HEK293 (cell line): ENCODE measurements around the gene HBA2.
A peak's percentile ranks its signal among the peaks of the same experiment; 100 is the strongest.

Source experiments
- CTCF ChIA-PET: fragments of 350-600 bp; formaldehyde crosslinking; extraction: SDS; loops from one replicate; lab custom pipeline; 2021; ENCODE audit warnings: antibody characterized with exemption; lab: Yijun Ruan, JAX
- POLR2A ChIA-PET: fragments of 300-600 bp; formaldehyde crosslinking; extraction: SDS; loops from one replicate; lab custom pipeline; 2020; ENCODE audit warnings: antibody characterized with exemption, inconsistent platforms; lab: Yijun Ruan, JAX
- H3K27ac ChIP-seq: fragments of 200-500 bp; sonication (Bioruptor generic); 2 replicates; pipeline ENCODE4 v1.5.1; 2014; ENCODE audit warnings: low read depth, low read length, control low read depth, inconsistent platforms; ENCODE audit errors: extremely low read depth
- H3K36me3 ChIP-seq, 2 experiments: fragments of 200-500 bp in 1 of 2; sonication (Bioruptor generic) in 1 of 2; 1 replicate in 1 of 2; 2 replicates in 1 of 2; pipeline ENCODE4 v1.5.1; 2014 to 2017; ENCODE audit warnings: inconsistent platforms in 2 of 2, low read length in 2 of 2; ENCODE audit not compliant: control insufficient read depth in 2 of 2, insufficient read depth in 1 of 2
- H3K4me1 ChIP-seq: fragments of 200-500 bp; sonication (Bioruptor generic); 2 replicates; pipeline ENCODE4 v1.5.1; 2014; ENCODE audit warnings: mild to moderate bottlenecking, low read length, inconsistent platforms; ENCODE audit not compliant: control insufficient read depth, insufficient read depth
- H3K4me3 ChIP-seq: 2 replicates; pipeline ENCODE4 v1.5.1; 2011; ENCODE audit warnings: low read depth, mild to moderate bottlenecking, control low read depth, low read length, moderate library complexity
- H3K9me3 ChIP-seq: fragments of 200-500 bp; sonication (Bioruptor generic); 2 replicates; pipeline ENCODE4 v1.5.1; 2014; ENCODE audit warnings: low read depth, low read length, inconsistent platforms; ENCODE audit not compliant: control insufficient read depth, insufficient read depth
- KLF1 ChIP-seq: fragments of 450-650 bp; formaldehyde crosslinking; IDR thresholded peaks from 2 replicates; pipeline ENCODE4 v1.5.1; 2016; ENCODE audit warnings: missing biosample characterization, missing genetic modification characterization
- KLF10 ChIP-seq: fragments of 450-650 bp; IDR thresholded peaks from 2 replicates; pipeline ENCODE4 v1.5.1; 2018; ENCODE audit warnings: missing biosample characterization, mild to moderate bottlenecking, missing genetic modification characterization
- MZF1 ChIP-seq: fragments of 450-650 bp; formaldehyde crosslinking; IDR thresholded peaks from 2 replicates; pipeline ENCODE4 v1.5.1; 2017; ENCODE audit warnings: missing biosample characterization, missing genetic modification characterization, borderline replicate concordance
- OSR2 ChIP-seq: fragments of 450-650 bp; formaldehyde crosslinking; IDR thresholded peaks from 2 replicates; pipeline ENCODE4 v1.5.1; 2016; ENCODE audit warnings: missing biosample characterization, missing genetic modification characterization
- OVOL3 ChIP-seq: fragments of 450-650 bp; formaldehyde crosslinking; IDR thresholded peaks from 2 replicates; pipeline ENCODE4 v1.5.1; 2016; ENCODE audit warnings: missing biosample characterization, missing genetic modification characterization
- SCRT2 ChIP-seq: fragments of 450-650 bp; formaldehyde crosslinking; IDR thresholded peaks from 2 replicates; pipeline ENCODE4 v1.5.1; 2016; ENCODE audit warnings: missing biosample characterization, missing genetic modification characterization
- SP2 ChIP-seq: fragments of 450-650 bp; formaldehyde crosslinking; IDR thresholded peaks from 2 replicates; pipeline ENCODE4 v1.5.1; 2016; ENCODE audit warnings: missing biosample characterization, missing genetic modification characterization
- SP7 ChIP-seq: fragments of 450-650 bp; formaldehyde crosslinking; IDR thresholded peaks from 2 replicates; pipeline ENCODE4 v1.5.1; 2016; ENCODE audit warnings: missing biosample characterization, missing genetic modification characterization
- YY1 ChIP-seq: fragments of 450-650 bp; formaldehyde crosslinking; IDR thresholded peaks from 2 replicates; pipeline ENCODE4 v1.5.1; 2018; ENCODE audit warnings: missing biosample characterization, missing genetic modification characterization
- ZBTB1 ChIP-seq: fragments of 450-650 bp; formaldehyde crosslinking; IDR thresholded peaks from 2 replicates; pipeline ENCODE4 v1.5.1; 2016; ENCODE audit warnings: missing biosample characterization, missing genetic modification characterization
- ZBTB21 ChIP-seq: fragments of 450-650 bp; formaldehyde crosslinking; IDR thresholded peaks from 2 replicates; pipeline ENCODE4 v1.5.1; 2017; ENCODE audit warnings: missing biosample characterization, missing genetic modification characterization
- ZFHX2 ChIP-seq: fragments of 450-650 bp; formaldehyde crosslinking; conservative IDR thresholded peaks from 2 replicates; pipeline ENCODE4 v1.5.1; 2016; ENCODE audit warnings: missing biosample characterization, missing genetic modification characterization
- ZNF133 ChIP-seq: fragments of 450-650 bp; formaldehyde crosslinking; IDR thresholded peaks from 2 replicates; pipeline ENCODE4 v1.5.1; 2016; ENCODE audit warnings: missing biosample characterization, missing genetic modification characterization
- ZNF157 ChIP-seq: fragments of 450-650 bp; formaldehyde crosslinking; IDR thresholded peaks from 2 replicates; pipeline ENCODE4 v1.5.1; 2016; ENCODE audit warnings: missing biosample characterization, missing genetic modification characterization
- ZNF174 ChIP-seq: fragments of 450-650 bp; formaldehyde crosslinking; IDR thresholded peaks from 2 replicates; pipeline ENCODE4 v1.5.0; 2017; ENCODE audit warnings: missing biosample characterization, mild to moderate bottlenecking, missing genetic modification characterization
- ZNF211 ChIP-seq: fragments of 450-650 bp; formaldehyde crosslinking; IDR thresholded peaks from 2 replicates; pipeline ENCODE4 v1.5.1; 2016; ENCODE audit warnings: low read depth, missing biosample characterization, missing genetic modification characterization
- ZNF214 ChIP-seq: fragments of 450-650 bp; formaldehyde crosslinking; IDR thresholded peaks from 2 replicates; pipeline ENCODE4 v1.5.1; 2017; ENCODE audit warnings: missing biosample characterization, mild to moderate bottlenecking, missing genetic modification characterization, borderline replicate concordance
- ZNF248 ChIP-seq: fragments of 450-650 bp; formaldehyde crosslinking; IDR thresholded peaks from 2 replicates; pipeline ENCODE4 v1.5.1; 2017; ENCODE audit warnings: missing biosample characterization, missing genetic modification characterization
- ZNF544 ChIP-seq: fragments of 450-650 bp; formaldehyde crosslinking; IDR thresholded peaks from 2 replicates; pipeline ENCODE4 v1.5.0; 2017; ENCODE audit warnings: missing biosample characterization, missing genetic modification characterization
- ZNF548 ChIP-seq: fragments of 450-650 bp; formaldehyde crosslinking; IDR thresholded peaks from 2 replicates; pipeline ENCODE4 v1.5.1; 2016; ENCODE audit warnings: missing biosample characterization, missing genetic modification characterization
- ZNF707 ChIP-seq: fragments of 450-650 bp; formaldehyde crosslinking; IDR thresholded peaks from 2 replicates; pipeline ENCODE4 v1.5.1; 2016; ENCODE audit warnings: missing biosample characterization, missing genetic modification characterization
- ZNF76 ChIP-seq: fragments of 450-650 bp; formaldehyde crosslinking; IDR thresholded peaks from 2 replicates; pipeline ENCODE4; 2016; ENCODE audit warnings: low read depth, missing biosample characterization, missing genetic modification characterization, borderline replicate concordance
- ZNF830 ChIP-seq: fragments of 450-650 bp; IDR thresholded peaks from 2 replicates; pipeline ENCODE4 v1.5.0; 2018; ENCODE audit warnings: missing biosample characterization, missing genetic modification characterization, low read depth, mild to moderate bottlenecking, moderate library complexity
- ZSCAN30 ChIP-seq: fragments of 450-650 bp; IDR thresholded peaks from 2 replicates; pipeline ENCODE4 v1.5.1; 2018; ENCODE audit warnings: missing biosample characterization, mild to moderate bottlenecking, missing genetic modification characterization, moderate library complexity
- ZXDB ChIP-seq: fragments of 450-650 bp; formaldehyde crosslinking; IDR thresholded peaks from 2 replicates; pipeline ENCODE4 v1.5.1; 2016; ENCODE audit warnings: missing biosample characterization, missing genetic modification characterization
- TF ChIP-seq, protein P1 (sequence below): fragments of 450-650 bp; formaldehyde crosslinking; IDR thresholded peaks from 2 replicates; pipeline ENCODE4 v1.5.1; 2016; ENCODE audit warnings: missing biosample characterization, missing genetic modification characterization
- TF ChIP-seq, protein P2 (sequence below): fragments of 450-650 bp; formaldehyde crosslinking; IDR thresholded peaks from 2 replicates; pipeline ENCODE4 v1.5.1; 2016; ENCODE audit warnings: missing biosample characterization, missing genetic modification characterization, borderline replicate concordance
- TF ChIP-seq, protein P3 (sequence below): fragments of 450-650 bp; IDR thresholded peaks from 2 replicates; pipeline ENCODE4 v1.5.1; 2018; ENCODE audit warnings: missing biosample characterization, mild to moderate bottlenecking, missing genetic modification characterization
- TF ChIP-seq, protein P4 (sequence below): fragments of 450-650 bp; formaldehyde crosslinking; optimal IDR thresholded peaks from 2 replicates; pipeline ENCODE3; 2016; ENCODE audit warnings: missing biosample characterization, mild to moderate bottlenecking, missing genetic modification characterization

The HBA2 gene

DNA sequence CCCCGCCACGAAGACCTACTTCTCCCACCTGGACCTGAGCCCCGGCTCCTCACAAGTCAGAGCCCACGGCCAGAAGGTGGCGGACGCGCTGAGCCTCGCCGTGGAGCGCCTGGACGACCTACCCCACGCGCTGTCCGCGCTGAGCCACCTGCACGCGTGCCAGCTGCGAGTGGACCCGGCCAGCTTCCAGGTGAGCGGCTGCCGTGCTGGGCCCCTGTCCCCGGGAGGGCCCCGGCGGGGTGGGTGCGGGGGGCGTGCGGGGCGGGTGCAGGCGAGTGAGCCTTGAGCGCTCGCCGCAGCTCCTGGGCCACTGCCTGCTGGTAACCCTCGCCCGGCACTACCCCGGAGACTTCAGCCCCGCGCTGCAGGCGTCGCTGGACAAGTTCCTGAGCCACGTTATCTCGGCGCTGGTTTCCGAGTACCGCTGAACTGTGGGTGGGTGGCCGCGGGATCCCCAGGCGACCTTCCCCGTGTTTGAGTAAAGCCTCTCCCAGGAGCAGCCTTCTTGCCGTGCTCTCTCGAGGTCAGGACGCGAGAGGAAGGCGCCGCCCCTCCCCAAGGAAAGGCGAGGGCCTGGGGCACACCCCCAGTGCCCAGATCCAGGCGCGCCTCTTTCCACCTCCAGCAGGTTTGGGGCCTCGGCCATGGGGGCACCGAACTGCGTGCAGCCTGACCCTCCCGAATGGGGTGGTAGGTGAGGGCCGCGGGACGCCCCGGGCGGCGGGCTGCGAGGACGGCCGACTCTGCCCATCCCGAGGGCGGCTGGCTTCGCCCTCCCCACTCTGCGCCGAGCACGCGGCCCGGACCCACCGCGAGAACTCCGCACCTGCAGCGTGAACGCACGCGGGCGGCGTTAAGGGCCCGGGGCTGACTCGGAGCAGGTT is 8.2 kb downstream of the HBA2 start:
- Histone ChIP-seq H3K27ac (peak overlapping the region; percentile 25; the same call in 1 of the 2 replicates), H3K4me3 (peak overlapping the region; percentile 1; the same call in 1 of the 2 replicates), H3K36me3 (peaks cover 0 to 9% of the 10 kb centered on the region in 2 experiments; a peak in 2 of 3 replicates), H3K4me1 (peaks cover 3% of the 10 kb centered on the region; the same call in 1 of the 2 replicates), H3K9me3 (no peaks in the 10 kb centered on the region)
- CTCF ChIA-PET: interaction anchor here (0.6 to 2.5 kb wide), 25 partner anchors 10 to 183 kb away, joined by 3 to 25 read pairs (median 6); no protein-coding TSS in a partner anchor
- POLR2A ChIA-PET: interaction anchor here (0.5 kb wide), 1 partner anchor 109 kb away, joined by 6 read pairs; no protein-coding TSS in a partner anchor
- TF ChIP-seq ZNF174 (tag by site-specific recombination) (no peak), ZNF707 (tag by site-specific recombination) (no peak), ZFHX2 (no peak; the same call in 1 of the 2 replicates), MZF1 (tag by site-specific recombination) (0 out of 2 replicates have a peak, but pooled peaks have one; percentile 17), ZSCAN30 (peak; percentile 93; the same call in 1 of the 2 replicates), ZNF248 (no peak), OSR2 (peak; percentile 25), SP2 (tag by site-specific recombination) (peak; percentile 44), ZNF548 (no peak), ZXDB (tag by site-specific recombination) (peak; percentile 62; the same call in 1 of the 2 replicates), YY1 (no peak), ZNF76 (tag by site-specific recombination) (peak; percentile 24; the same call in 1 of the 2 replicates), ZBTB1 (tag by site-specific recombination) (peak; percentile 85; the same call in 1 of the 2 replicates), KLF1 (peak; percentile 64), ZNF157 (tag by site-specific recombination) (no peak), SP7 (tag by site-specific recombination) (peak; percentile 74), SCRT2 (peak; percentile 67), ZNF133 (no peak), ZNF214 (tag by site-specific recombination) (no peak), ZBTB21 (no peak), ZNF211 (tag by site-specific recombination) (no peak), ZNF544 (no peak), ZNF830 (tag by site-specific recombination) (no peak), OVOL3 (tag by site-specific recombination) (no peak), KLF10 (tag by site-specific recombination) (peak; percentile 76)
- TF ChIP-seq, protein P1, sequence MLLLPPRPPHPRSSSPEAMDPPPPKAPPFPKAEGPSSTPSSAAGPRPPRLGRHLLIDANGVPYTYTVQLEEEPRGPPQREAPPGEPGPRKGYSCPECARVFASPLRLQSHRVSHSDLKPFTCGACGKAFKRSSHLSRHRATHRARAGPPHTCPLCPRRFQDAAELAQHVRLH: peak; percentile 52; the same call in 1 of the 2 replicates
- TF ChIP-seq, protein P2, sequence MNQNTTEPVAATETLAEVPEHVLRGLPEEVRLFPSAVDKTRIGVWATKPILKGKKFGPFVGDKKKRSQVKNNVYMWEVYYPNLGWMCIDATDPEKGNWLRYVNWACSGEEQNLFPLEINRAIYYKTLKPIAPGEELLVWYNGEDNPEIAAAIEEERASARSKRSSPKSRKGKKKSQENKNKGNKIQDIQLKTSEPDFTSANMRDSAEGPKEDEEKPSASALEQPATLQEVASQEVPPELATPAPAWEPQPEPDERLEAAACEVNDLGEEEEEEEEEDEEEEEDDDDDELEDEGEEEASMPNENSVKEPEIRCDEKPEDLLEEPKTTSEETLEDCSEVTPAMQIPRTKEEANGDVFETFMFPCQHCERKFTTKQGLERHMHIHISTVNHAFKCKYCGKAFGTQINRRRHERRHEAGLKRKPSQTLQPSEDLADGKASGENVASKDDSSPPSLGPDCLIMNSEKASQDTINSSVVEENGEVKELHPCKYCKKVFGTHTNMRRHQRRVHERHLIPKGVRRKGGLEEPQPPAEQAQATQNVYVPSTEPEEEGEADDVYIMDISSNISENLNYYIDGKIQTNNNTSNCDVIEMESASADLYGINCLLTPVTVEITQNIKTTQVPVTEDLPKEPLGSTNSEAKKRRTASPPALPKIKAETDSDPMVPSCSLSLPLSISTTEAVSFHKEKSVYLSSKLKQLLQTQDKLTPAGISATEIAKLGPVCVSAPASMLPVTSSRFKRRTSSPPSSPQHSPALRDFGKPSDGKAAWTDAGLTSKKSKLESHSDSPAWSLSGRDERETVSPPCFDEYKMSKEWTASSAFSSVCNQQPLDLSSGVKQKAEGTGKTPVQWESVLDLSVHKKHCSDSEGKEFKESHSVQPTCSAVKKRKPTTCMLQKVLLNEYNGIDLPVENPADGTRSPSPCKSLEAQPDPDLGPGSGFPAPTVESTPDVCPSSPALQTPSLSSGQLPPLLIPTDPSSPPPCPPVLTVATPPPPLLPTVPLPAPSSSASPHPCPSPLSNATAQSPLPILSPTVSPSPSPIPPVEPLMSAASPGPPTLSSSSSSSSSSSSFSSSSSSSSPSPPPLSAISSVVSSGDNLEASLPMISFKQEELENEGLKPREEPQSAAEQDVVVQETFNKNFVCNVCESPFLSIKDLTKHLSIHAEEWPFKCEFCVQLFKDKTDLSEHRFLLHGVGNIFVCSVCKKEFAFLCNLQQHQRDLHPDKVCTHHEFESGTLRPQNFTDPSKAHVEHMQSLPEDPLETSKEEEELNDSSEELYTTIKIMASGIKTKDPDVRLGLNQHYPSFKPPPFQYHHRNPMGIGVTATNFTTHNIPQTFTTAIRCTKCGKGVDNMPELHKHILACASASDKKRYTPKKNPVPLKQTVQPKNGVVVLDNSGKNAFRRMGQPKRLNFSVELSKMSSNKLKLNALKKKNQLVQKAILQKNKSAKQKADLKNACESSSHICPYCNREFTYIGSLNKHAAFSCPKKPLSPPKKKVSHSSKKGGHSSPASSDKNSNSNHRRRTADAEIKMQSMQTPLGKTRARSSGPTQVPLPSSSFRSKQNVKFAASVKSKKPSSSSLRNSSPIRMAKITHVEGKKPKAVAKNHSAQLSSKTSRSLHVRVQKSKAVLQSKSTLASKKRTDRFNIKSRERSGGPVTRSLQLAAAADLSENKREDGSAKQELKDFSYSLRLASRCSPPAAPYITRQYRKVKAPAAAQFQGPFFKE (tag by site-specific recombination): peak; percentile 76; the same call in 1 of the 2 replicates
- TF ChIP-seq, protein P3, sequence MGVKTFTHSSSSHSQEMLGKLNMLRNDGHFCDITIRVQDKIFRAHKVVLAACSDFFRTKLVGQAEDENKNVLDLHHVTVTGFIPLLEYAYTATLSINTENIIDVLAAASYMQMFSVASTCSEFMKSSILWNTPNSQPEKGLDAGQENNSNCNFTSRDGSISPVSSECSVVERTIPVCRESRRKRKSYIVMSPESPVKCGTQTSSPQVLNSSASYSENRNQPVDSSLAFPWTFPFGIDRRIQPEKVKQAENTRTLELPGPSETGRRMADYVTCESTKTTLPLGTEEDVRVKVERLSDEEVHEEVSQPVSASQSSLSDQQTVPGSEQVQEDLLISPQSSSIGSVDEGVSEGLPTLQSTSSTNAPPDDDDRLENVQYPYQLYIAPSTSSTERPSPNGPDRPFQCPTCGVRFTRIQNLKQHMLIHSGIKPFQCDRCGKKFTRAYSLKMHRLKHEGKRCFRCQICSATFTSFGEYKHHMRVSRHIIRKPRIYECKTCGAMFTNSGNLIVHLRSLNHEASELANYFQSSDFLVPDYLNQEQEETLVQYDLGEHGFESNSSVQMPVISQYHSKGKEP: peak; percentile 60; the same call in 1 of the 2 replicates
- TF ChIP-seq, protein P4, sequence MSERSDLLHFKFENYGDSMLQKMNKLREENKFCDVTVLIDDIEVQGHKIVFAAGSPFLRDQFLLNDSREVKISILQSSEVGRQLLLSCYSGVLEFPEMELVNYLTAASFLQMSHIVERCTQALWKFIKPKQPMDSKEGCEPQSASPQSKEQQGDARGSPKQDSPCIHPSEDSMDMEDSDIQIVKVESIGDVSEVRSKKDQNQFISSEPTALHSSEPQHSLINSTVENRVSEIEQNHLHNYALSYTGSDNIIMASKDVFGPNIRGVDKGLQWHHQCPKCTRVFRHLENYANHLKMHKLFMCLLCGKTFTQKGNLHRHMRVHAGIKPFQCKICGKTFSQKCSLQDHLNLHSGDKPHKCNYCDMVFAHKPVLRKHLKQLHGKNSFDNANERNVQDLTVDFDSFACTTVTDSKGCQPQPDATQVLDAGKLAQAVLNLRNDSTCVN (tag by site-specific recombination): peak; percentile 91
